ENCODE measurements around the gene SLC12A9. TPM values are rescaled to one million over a fixed set of nuclear protein-coding genes. Genes with fewer than 3 reads are reported as not detected.

SLC12A9 gene
- total RNA-seq, 2 experiments from 2014 or later: 24.9 to 26.4 TPM

DNA sequence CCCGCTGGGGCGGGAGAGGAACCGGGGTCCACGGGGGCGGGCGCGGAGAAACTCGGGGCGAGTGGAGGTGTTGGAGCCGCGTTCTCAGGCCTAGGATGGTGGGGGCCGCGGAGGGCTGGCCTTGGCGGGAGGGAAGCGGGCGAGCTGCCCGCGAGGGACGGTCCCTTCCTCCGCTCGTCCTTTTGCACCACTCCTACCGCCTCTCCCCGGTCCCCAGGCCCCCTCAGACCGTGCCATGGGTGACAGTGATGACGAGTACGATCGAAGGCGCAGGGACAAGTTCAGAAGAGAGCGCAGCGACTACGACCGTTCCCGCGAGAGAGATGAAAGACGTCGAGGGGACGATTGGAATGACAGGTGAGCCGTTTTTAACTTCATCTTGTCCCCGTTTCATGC lies 22.8 kb downstream of the SLC12A9 start:
- POLR2A ChIA-PET: interaction anchor here (0.6 to 4.9 kb wide), 11 partner anchors 8 to 331 kb away, joined by 3 to 71 read pairs (median 6); partner anchors contain the start of genes POP7, SLC12A9, TRIM56 and TRIP6
- CTCF ChIA-PET: interaction anchor here (0.7 to 3.6 kb wide), 4 partner anchors 12 to 170 kb away, joined by 3 to 25 read pairs (median 8); partner anchors contain the start of genes POP7, SLC12A9 and UFSP1

DNA sequence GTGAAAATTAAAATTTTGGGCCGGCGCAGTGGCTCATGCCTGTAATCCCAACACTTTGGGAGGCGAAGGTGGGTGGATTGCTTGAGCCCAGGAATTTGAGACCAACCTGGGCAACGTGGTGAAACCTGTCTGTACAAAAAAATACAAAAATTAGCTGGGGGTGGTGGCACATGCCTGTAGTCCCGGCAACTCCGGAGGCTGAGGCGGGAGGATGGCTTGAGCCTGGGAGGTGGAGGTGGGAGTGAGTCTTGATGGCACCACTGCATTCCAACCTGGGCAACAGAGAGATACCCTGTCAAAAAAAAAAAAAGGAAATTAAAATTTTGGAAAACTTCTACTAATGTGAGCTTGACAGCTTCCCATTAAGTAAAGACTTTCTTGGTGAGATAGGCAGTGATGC lies 25.5 kb downstream of the SLC12A9 start:
- ChIA-PET POLR2A (interaction anchor here (4.9 kb wide), 1 partner anchor 11 kb away, joined by 71 read pairs; the partner anchor contains the start of gene UFSP1), CTCF (interaction anchor here (0.6 to 3.6 kb wide), 5 partner anchors 26 to 1484 kb away, joined by 3 to 13 read pairs (median 4); partner anchors contain the start of gene SLC12A9)

GRCh38 chr7:100878685-100879084 lies 26.2 kb downstream of the SLC12A9 start:
- ChIA-PET CTCF (interaction anchor here (0.7 to 1.3 kb wide), 3 partner anchors 11 to 1485 kb away, joined by 3 read pairs; partner anchors contain the start of gene UFSP1), POLR2A (interaction anchor here (4.9 kb wide), 1 partner anchor 10 kb away, joined by 71 read pairs; the partner anchor contains the start of gene UFSP1)

GRCh38 chr7:100879685-100880261 lies 27.3 kb downstream of the SLC12A9 start:
- POLR2A ChIA-PET: no interaction called here
- CTCF ChIA-PET: interaction anchor here (1.4 kb wide), 1 partner anchor 10 kb away, joined by 4 read pairs; the partner anchor contains the start of gene UFSP1

- ChIA-PET POLR2A (no interaction called here), CTCF (interaction anchor here (1.4 to 1.6 kb wide), 2 partner anchors 9 to 29 kb away, joined by 4 read pairs; partner anchors contain the start of gene UFSP1)
These were observed 28.1 kb downstream of the SLC12A9 start for GRCh38 chr7:100880645-100881044.

DNA sequence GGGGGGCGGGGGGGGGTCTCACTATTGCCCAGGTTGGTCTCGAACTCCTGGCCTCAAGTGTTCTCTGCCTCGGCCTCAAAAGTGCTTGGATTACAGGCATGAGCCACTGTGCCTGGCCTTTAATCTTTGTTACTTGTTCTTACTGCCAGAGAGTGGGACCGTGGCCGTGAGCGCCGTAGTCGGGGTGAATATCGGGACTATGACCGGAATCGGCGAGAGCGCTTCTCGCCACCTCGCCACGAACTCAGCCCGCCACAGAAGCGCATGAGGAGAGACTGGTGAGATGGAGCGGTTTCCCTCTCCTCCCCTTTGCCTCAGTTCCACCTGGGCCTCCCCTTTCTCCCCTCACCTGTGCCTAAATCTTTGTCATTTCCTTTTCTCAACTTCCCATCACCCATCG lies 28.6 kb downstream of the SLC12A9 start:
- CTCF ChIA-PET: interaction anchor here (1.4 to 1.6 kb wide), 2 partner anchors 9 to 29 kb away, joined by 4 read pairs; partner anchors contain the start of gene UFSP1
- POLR2A ChIA-PET: no interaction called here

- ChIA-PET POLR2A (no interaction called here), CTCF (interaction anchor here (1.6 kb wide), 1 partner anchor 31 kb away, joined by 4 read pairs; no protein-coding TSS in a partner anchor)
These were observed 29.7 kb downstream of the SLC12A9 start for GRCh38 chr7:100882201-100882600.

DNA sequence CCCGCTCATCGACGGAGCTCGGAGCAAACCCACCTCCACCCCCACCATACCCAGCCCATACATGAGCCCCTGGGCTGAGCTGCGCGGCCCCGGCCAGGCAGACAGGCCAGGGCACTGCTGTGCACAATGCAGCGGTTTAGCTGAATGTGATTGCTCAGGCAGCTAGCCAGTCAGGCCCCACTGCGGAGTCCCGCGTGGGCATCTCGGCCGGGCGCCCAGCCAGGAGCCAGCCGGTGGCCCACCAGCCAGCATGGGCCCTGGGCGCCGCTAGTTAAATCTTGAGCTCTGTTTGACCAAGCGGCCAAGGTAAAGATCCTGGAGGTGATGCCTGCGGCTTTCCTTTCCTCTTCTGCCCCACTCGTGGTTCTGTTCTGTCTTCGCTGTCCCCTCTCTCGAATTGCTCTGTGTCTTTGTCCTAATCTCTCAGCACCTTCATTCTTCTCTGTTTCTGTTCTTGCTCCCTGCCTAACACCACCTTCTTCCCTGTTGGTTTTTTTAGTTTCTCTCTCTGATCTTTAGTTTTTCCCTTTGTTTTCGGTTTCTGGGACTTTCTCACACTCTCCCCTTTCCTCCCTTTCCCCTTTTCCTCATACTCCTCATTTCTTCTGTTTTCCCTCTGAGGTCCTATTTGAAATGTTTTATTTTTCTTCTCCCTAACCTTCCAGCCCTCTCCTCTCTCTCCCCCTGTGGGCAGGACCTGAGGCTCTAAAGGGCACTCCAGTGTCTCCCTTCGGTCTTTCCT lies 30.4 kb downstream of the SLC12A9 start:
- CTCF ChIA-PET: no interaction called here
- POLR2A ChIA-PET: no interaction called here

DNA sequence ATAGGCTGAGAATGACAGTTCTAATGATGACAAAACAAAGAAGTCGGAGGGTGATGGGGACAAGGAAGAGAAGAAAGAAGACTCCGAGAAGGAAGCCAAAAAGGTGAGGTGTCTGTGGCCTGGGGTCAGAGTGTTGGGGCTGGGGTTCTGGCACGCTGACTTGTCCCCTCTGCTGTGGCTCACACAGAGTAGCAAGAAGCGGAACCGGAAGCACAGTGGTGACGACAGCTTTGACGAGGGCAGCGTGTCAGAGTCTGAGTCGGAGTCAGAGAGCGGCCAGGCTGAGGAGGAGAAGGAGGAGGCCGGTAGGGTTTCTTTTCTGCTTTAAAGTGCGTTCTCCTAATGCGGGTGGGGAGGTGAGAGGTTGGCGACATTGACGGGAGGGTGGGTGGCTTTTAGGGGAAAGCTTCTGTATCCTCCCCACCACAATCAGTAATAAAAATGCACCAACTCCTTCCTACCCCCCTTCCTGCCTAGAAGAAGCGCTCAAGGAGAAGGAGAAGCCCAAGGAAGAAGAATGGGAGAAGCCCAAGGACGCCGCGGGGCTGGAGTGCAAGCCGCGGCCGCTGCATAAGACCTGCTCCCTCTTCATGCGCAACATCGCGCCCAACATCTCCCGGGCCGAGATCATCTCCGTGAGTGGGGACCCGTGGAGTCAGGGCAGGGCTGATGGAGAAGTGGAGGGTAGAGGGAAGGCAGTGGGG lies 32.4 kb downstream of the SLC12A9 start:
- ChIA-PET CTCF (no interaction called here), POLR2A (interaction anchor here (1.2 kb wide), 1 partner anchor 10 kb away, joined by 3 read pairs; the partner anchor contains the start of gene SRRT)

DNA sequence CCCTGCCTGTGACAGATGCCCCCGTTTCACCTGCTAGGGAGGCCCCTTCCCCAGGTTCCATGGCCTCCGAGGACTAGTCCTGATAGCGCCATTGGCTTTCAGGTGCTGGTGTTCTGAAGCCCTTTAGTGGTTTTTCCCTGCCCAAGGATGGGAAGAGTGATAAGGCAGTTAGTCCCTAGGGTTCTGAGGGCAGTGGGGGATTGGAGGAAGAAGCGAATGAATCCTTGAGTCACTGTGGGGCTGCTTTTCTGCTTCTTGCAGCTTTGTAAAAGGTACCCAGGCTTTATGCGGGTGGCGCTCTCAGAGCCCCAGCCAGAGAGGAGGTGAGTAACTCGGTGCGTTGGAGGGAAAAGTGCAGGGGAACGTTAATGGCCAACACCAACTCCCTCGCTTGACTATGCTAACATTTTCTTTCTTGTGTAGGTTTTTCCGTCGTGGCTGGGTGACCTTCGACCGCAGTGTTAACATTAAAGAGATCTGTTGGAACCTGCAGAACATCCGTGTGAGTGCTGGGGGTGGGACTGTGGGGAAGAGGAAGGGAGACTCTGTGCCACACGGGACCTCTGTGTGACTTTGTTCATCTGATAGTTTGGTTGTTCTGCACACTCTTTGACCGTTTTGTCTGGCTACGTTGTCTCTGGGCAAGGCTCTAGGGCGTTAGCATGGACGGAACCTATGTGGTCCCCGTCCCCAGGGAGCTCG lies 33.1 kb downstream of the SLC12A9 start:
- ChIA-PET CTCF (interaction anchor here (4.6 kb wide), 1 partner anchor 10 kb away, joined by 25 read pairs; the partner anchor contains the start of gene SRRT), POLR2A (interaction anchor here (1.2 kb wide), 1 partner anchor 11 kb away, joined by 3 read pairs; the partner anchor contains the start of gene SRRT)

GRCh38 chr7:100886142-100886935 lies 33.8 kb downstream of the SLC12A9 start:
- ChIA-PET CTCF (interaction anchor here (0.9 to 4.6 kb wide), 2 partner anchors 9 to 11 kb away, joined by 3 to 25 read pairs; partner anchors contain the start of genes ACHE and SRRT), POLR2A (interaction anchor here (6.2 kb wide), 1 partner anchor 10 kb away, joined by 71 read pairs; the partner anchor contains the start of gene SRRT)

- ChIA-PET CTCF (interaction anchor here (0.7 to 4.6 kb wide), 4 partner anchors 8 to 331 kb away, joined by 3 to 25 read pairs (median 3); partner anchors contain the start of genes ACHE, PLOD3, SLC12A9 and SRRT), POLR2A (interaction anchor here (6.2 kb wide), 1 partner anchor 11 kb away, joined by 71 read pairs; the partner anchor contains the start of gene SRRT)
These were observed 34.5 kb downstream of the SLC12A9 start for GRCh38 chr7:100886936-100887515.

DNA sequence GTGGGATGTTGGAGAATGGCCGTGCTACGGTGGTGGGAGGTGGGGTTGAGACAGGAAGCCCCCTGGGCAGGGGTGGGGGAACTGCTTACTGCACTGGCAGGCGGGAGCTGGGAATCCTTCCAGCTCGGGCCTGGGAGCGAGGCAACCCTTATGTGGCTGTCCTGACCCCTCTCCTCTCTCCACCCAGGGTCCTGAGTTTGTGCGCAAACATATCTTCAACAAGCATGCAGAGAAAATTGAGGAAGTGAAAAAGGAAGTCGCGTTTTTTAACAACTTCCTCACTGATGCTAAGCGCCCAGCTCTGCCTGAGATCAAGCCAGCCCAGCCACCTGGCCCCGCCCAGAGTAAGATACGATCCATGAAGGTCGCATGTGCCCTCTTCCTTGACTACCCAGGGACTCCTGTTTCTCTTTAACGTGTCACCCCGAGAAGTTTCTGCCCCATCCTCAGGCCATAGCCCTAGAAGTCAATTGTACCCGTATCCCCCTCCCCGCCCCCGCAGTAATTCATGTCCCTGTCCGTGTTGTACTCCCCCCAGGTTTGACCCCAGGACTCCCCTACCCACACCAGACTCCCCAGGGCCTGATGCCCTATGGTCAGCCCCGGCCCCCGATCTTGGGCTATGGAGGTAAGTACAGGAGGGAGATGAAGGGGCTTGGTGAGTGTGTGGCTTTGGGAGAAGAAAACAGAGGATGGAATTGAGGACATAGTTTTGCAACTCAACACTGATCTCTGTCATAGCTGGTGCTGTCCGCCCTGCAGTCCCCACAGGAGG lies 35.2 kb downstream of the SLC12A9 start:
- ChIA-PET CTCF (interaction anchor here (0.6 to 4.6 kb wide), 6 partner anchors 8 to 330 kb away, joined by 3 to 25 read pairs (median 3); partner anchors contain the start of genes ACHE, PLOD3, POP7 and SLC12A9), POLR2A (interaction anchor here (6.2 kb wide), 1 partner anchor 12 kb away, joined by 71 read pairs; the partner anchor contains the start of gene SRRT)

GRCh38 chr7:100888291-100888987 lies 35.9 kb downstream of the SLC12A9 start:
- CTCF ChIA-PET: interaction anchor here (0.6 to 4.6 kb wide), 9 partner anchors 13 to 363 kb away, joined by 3 to 25 read pairs (median 4); partner anchors contain the start of genes POP7, SLC12A9, SRRT and TRIM56
- POLR2A ChIA-PET: interaction anchor here (0.7 to 6.2 kb wide), 3 partner anchors 12 to 1894 kb away, joined by 3 to 71 read pairs (median 5); partner anchors contain the start of gene SRRT
